ENCODE data around the gene FRMD5. TPM values are rescaled to one million over a fixed set of nuclear protein-coding genes. Genes with fewer than 3 reads are reported as not detected.

The FRMD5 gene
- polyA plus RNA-seq, 2 of the 4 experiments (the other 2 are of a cell fraction), result 2.5 to 3.6 TPM

DNA sequence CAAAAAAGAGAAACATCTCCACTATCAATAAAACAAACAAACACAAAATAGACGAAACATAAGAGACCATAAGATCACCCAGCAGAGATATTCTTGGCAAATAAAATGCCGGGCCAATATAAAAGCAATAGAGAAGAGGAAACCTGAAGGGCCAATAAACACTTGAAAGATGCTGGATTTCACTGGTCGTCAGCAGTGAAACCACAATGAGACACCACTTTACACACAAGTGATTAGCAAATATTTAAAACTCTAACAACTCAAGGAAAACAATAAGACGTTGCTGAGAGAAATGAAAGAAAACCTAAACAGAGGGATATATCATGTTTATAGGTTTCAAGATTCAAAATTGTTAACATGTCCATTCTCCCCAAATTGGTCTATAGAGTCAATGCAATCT lies 219.7 kb downstream of the FRMD5 start (continued):
- TF ChIP-seq ELK1 (IDR thresholded peaks at IDR 0.05; ENCODE audit: low read depth, low read length), result no peak
- TF ChIP-seq PHF8 (IDR thresholded peaks at IDR 0.05; ENCODE audit: borderline replicate concordance, low read depth), result no peak
- TF ChIP-seq POLR2A (IDR thresholded peaks at IDR 0.05; ENCODE audit: low read length), result no peak
- TF ChIP-seq TP53 (CRISPR knock-in tag; IDR thresholded peaks at IDR 0.05), result no peak

- ChIA-PET POLR2A (no interaction called here), CTCF (interaction anchor here (0.7 to 1.3 kb wide), 2 partner anchors 63 to 91 kb away, joined by 3 to 4 read pairs; no protein-coding TSS in a partner anchor)
- no peak for DNase-seq (ENCODE audit: low read depth in 1 of 2, low spot score in 1 of 2)
- no peak overlapping the region for H3K27ac ChIP-seq
- no peak overlapping the region for H3K4me2 ChIP-seq
- no peak for FAIRE-seq
- 68% methylated on average over 3 of the region's 3 CpGs for WGBS (ENCODE audit: missing lambda C conversion rate)
- H3K9me3 ChIP-seq, result peaks cover 3% of the 10 kb centered on the region; the same call in 1 of the 3 replicates
- ATAC-seq, result no peak
- no peak overlapping the region for H3K4me3 ChIP-seq
- TF ChIP-seq SREBF2 (IDR thresholded peaks at IDR 0.05), result no peak
- TF ChIP-seq JUN (IDR thresholded peaks at IDR 0.05), result no peak
- no peak for TF ChIP-seq PHF8 (IDR thresholded peaks at IDR 0.05; ENCODE audit: borderline replicate concordance, low read depth)
- no peak for TF ChIP-seq KDM1A (IDR thresholded peaks at IDR 0.05; ENCODE audit: low read depth)
- TF ChIP-seq FOSB (CRISPR knock-in tag; IDR thresholded peaks at IDR 0.05), result no peak
- no peaks in the 10 kb centered on the region for H3K4me1 ChIP-seq
Observed at GRCh38 chr15:43974852-43975251, 220.2 kb downstream of the FRMD5 start.

- TF ChIP-seq, protein P1, sequence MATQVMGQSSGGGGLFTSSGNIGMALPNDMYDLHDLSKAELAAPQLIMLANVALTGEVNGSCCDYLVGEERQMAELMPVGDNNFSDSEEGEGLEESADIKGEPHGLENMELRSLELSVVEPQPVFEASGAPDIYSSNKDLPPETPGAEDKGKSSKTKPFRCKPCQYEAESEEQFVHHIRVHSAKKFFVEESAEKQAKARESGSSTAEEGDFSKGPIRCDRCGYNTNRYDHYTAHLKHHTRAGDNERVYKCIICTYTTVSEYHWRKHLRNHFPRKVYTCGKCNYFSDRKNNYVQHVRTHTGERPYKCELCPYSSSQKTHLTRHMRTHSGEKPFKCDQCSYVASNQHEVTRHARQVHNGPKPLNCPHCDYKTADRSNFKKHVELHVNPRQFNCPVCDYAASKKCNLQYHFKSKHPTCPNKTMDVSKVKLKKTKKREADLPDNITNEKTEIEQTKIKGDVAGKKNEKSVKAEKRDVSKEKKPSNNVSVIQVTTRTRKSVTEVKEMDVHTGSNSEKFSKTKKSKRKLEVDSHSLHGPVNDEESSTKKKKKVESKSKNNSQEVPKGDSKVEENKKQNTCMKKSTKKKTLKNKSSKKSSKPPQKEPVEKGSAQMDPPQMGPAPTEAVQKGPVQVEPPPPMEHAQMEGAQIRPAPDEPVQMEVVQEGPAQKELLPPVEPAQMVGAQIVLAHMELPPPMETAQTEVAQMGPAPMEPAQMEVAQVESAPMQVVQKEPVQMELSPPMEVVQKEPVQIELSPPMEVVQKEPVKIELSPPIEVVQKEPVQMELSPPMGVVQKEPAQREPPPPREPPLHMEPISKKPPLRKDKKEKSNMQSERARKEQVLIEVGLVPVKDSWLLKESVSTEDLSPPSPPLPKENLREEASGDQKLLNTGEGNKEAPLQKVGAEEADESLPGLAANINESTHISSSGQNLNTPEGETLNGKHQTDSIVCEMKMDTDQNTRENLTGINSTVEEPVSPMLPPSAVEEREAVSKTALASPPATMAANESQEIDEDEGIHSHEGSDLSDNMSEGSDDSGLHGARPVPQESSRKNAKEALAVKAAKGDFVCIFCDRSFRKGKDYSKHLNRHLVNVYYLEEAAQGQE (IDR thresholded peaks at IDR 0.05), result no peak
- no peak for TF ChIP-seq BHLHE40 (IDR thresholded peaks at IDR 0.05; ENCODE audit: low read depth, low read length)
- TF ChIP-seq RAD21 (conservative IDR thresholded peaks at IDR 0.05 in 1 of 2, IDR thresholded peaks at IDR 0.05 in 1 of 2), result no peak
- TF ChIP-seq EHF (CRISPR knock-in tag; IDR thresholded peaks at IDR 0.05), result no peak
- no peak for TF ChIP-seq KDM1A (IDR thresholded peaks at IDR 0.05; ENCODE audit: low read depth)
- TF ChIP-seq ZFP36 (IDR thresholded peaks at IDR 0.05; ENCODE audit: borderline replicate concordance, partially characterized antibody), result no peak
- no peak for TF ChIP-seq HEYL (CRISPR knock-in tag; IDR thresholded peaks at IDR 0.05)
- no peak for TF ChIP-seq HOXA7 (CRISPR knock-in tag; IDR thresholded peaks at IDR 0.05)
- TF ChIP-seq CHD4 (IDR thresholded peaks at IDR 0.05; ENCODE audit: borderline replicate concordance), result no peak
- TF ChIP-seq ELK1 (IDR thresholded peaks at IDR 0.05; ENCODE audit: low read depth, low read length), result no peak
- TF ChIP-seq GATA3 (IDR thresholded peaks at IDR 0.05; ENCODE audit: borderline replicate concordance), result no peak
- TF ChIP-seq CTCF (IDR thresholded peaks at IDR 0.05), result no peak
- TF ChIP-seq ZNF302 (CRISPR knock-in tag; IDR thresholded peaks at IDR 0.05), result no peak
- TF ChIP-seq, protein P2, sequence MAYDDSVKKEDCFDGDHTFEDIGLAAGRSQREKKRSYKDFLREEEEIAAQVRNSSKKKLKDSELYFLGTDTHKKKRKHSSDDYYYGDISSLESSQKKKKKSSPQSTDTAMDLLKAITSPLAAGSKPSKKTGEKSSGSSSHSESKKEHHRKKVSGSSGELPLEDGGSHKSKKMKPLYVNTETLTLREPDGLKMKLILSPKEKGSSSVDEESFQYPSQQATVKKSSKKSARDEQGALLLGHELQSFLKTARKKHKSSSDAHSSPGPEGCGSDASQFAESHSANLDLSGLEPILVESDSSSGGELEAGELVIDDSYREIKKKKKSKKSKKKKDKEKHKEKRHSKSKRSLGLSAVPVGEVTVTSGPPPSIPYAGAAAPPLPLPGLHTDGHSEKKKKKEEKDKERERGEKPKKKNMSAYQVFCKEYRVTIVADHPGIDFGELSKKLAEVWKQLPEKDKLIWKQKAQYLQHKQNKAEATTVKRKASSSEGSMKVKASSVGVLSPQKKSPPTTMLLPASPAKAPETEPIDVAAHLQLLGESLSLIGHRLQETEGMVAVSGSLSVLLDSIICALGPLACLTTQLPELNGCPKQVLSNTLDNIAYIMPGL (CRISPR knock-in tag; IDR thresholded peaks at IDR 0.05; ENCODE audit: borderline replicate concordance), result no peak
- no peak for TF ChIP-seq SREBF2 (IDR thresholded peaks at IDR 0.05)
- no peak for TF ChIP-seq EP300 (IDR thresholded peaks at IDR 0.05)
- no peak for TF ChIP-seq NPAS2 (CRISPR knock-in tag; IDR thresholded peaks at IDR 0.05; ENCODE audit: borderline replicate concordance)
- no peak for TF ChIP-seq CBX2 (IDR thresholded peaks at IDR 0.05; ENCODE audit: borderline replicate concordance, low read depth)
- TF ChIP-seq CHD2 (IDR thresholded peaks at IDR 0.05; ENCODE audit: low read length, partially characterized antibody), result no peak
- Histone ChIP-seq H3K4me1 (no peaks in the 10 kb centered on the region), H3K4me2 (no peak overlapping the region), H3K9me3 (no peaks in the 10 kb centered on the region), H3K4me3 (no peak overlapping the region), H3K27ac (no peak overlapping the region)
- no peak for ATAC-seq
- WGBS (ENCODE audit: missing lambda C conversion rate), result 87% methylated on average over 1 of the region's 1 CpG
- no peak for DNase-seq (ENCODE audit: low read depth in 1 of 2, low spot score in 1 of 2)
- no peak for FAIRE-seq
- POLR2A ChIA-PET, result no interaction called here
- CTCF ChIA-PET, result no interaction called here
Observed at GRCh38 chr15:43969802-43970375, 225.2 kb downstream of the FRMD5 start.
